Uterus (tissue), 4 donors: ENCODE results near the gene RGL3. TPM values are rescaled to one million over a fixed set of nuclear protein-coding genes. Genes with fewer than 3 reads are reported as not detected.
A peak's percentile ranks its signal among the peaks of the same experiment; 100 is the strongest.

Experiments used
- DNase-seq, 2 donors: peaks; one replicate each; pipeline ENCODE4 v3.0.0-alpha.2; 2019 to 2020
- H3K27ac ChIP-seq, 2 donors: fragments of 200-600 bp; sonication (generic); 1 replicate in 1 of 2; 2 replicates in 1 of 2; pipeline ENCODE4 v1.5.1; 2016 to 2018
- H3K27me3 ChIP-seq, 2 donors: fragments of 200-600 bp; sonication (generic); one replicate each; pipeline ENCODE4 v1.5.1; 2018 to 2019; ENCODE audit warnings: control low read depth in 1 of 2
- H3K36me3 ChIP-seq, 2 donors: fragments of 200-600 bp; sonication (generic); one replicate each; pipeline ENCODE4 v1.5.1; 2019; ENCODE audit warnings: control low read depth in 1 of 2
- H3K4me1 ChIP-seq, 2 donors: fragments of 200-600 bp; sonication (generic); one replicate each; pipeline ENCODE4 v1.5.1; 2018 to 2019; ENCODE audit warnings: control low read depth in 1 of 2
- H3K4me3 ChIP-seq, 2 donors: fragments of 200-600 bp; sonication (generic); 1 replicate in 1 of 2; 2 replicates in 1 of 2; pipeline ENCODE4 v1.5.1; 2018 to 2019; ENCODE audit warnings: mild to moderate bottlenecking in 1 of 2
- H3K9me3 ChIP-seq, 2 donors: fragments of 200-600 bp; sonication (generic); one replicate each; pipeline ENCODE4 v1.5.1; 2019; ENCODE audit warnings: control low read depth in 1 of 2
- POLR2A ChIP-seq, 2 donors: fragments of 450-650 bp; IDR thresholded peaks; one replicate each; pipeline ENCODE4 v1.6.1; 2016; ENCODE audit warnings: antibody characterized with exemption in 2 of 2, mild to moderate bottlenecking in 1 of 2, moderate library complexity in 1 of 2
- intact Hi-C: fragments of 100-400 bp; cut with DNase I; formaldehyde crosslinking; loops from one replicate; pipeline ENCODE4 v1.15.1; 2023; ENCODE audit warnings: low total_unique reads
- total RNA-seq, 4 donors: library from RNA; depleted of rRNA in 3 of 4; stranded (reverse); fragments of >200 nt in 3 of 4; gene quantifications; one replicate each; pipeline versions ENCODE4 v1.1.0 to v1.2.4, GENCODE V29; 2014 to 2023
- TF ChIP-seq, protein P1 (sequence below), 4 experiments: fragments of 200-600 bp in 2 of 4; fragments of 450-650 bp in 2 of 4; sonication (generic) in 2 of 4; IDR thresholded peaks; one replicate each; pipeline ENCODE4 v1.5.1; 2016 to 2019; ENCODE audit warnings: antibody characterized with exemption in 4 of 4, mild to moderate bottlenecking in 2 of 4, moderate library complexity in 1 of 4
- donor health status: DM: yes; HTN: yes; CAD: no.

The RGL3 gene
- total RNA-seq, 4 donors from 2014 or later: 1.0 to 19.0 (median 13.2) TPM

- intact Hi-C loops: no loop called here
Observed at GRCh38 chr19:11448410-11448809, 29.3 kb upstream of the RGL3 start.

GRCh38 chr19:11447347-11448262 is 28.5 kb upstream of the RGL3 start:
- Histone ChIP-seq H3K4me3 (no peak overlapping the region), H3K27me3 (no peaks in the 10 kb centered on the region), H3K36me3 (no peaks in the 10 kb centered on the region), H3K27ac (no peak overlapping the region), H3K4me1 (peaks cover 0 to 5% of the 10 kb centered on the region in 2 donors), H3K9me3 (no peaks in the 10 kb centered on the region)
- intact Hi-C loops: no loop called here
- DNase-seq: no peak
- TF ChIP-seq, protein P1, sequence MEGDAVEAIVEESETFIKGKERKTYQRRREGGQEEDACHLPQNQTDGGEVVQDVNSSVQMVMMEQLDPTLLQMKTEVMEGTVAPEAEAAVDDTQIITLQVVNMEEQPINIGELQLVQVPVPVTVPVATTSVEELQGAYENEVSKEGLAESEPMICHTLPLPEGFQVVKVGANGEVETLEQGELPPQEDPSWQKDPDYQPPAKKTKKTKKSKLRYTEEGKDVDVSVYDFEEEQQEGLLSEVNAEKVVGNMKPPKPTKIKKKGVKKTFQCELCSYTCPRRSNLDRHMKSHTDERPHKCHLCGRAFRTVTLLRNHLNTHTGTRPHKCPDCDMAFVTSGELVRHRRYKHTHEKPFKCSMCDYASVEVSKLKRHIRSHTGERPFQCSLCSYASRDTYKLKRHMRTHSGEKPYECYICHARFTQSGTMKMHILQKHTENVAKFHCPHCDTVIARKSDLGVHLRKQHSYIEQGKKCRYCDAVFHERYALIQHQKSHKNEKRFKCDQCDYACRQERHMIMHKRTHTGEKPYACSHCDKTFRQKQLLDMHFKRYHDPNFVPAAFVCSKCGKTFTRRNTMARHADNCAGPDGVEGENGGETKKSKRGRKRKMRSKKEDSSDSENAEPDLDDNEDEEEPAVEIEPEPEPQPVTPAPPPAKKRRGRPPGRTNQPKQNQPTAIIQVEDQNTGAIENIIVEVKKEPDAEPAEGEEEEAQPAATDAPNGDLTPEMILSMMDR (IDR thresholded peaks at IDR 0.05): no peak
- no peak for TF ChIP-seq POLR2A (IDR thresholded peaks at IDR 0.05)

More at GRCh38 chr19:11448410-11448809, 29.3 kb upstream of the RGL3 start:
- TF ChIP-seq, protein P1 (IDR thresholded peaks at IDR 0.05): no peak
- no peak for TF ChIP-seq POLR2A (IDR thresholded peaks at IDR 0.05)
- DNase-seq: no peak
- Histone ChIP-seq H3K27me3 (no peaks in the 10 kb centered on the region), H3K9me3 (no peaks in the 10 kb centered on the region), H3K36me3 (no peaks in the 10 kb centered on the region), H3K4me3 (no peak overlapping the region), H3K27ac (no peak overlapping the region), H3K4me1 (peaks cover 0 to 5% of the 10 kb centered on the region in 2 donors)

DNA sequence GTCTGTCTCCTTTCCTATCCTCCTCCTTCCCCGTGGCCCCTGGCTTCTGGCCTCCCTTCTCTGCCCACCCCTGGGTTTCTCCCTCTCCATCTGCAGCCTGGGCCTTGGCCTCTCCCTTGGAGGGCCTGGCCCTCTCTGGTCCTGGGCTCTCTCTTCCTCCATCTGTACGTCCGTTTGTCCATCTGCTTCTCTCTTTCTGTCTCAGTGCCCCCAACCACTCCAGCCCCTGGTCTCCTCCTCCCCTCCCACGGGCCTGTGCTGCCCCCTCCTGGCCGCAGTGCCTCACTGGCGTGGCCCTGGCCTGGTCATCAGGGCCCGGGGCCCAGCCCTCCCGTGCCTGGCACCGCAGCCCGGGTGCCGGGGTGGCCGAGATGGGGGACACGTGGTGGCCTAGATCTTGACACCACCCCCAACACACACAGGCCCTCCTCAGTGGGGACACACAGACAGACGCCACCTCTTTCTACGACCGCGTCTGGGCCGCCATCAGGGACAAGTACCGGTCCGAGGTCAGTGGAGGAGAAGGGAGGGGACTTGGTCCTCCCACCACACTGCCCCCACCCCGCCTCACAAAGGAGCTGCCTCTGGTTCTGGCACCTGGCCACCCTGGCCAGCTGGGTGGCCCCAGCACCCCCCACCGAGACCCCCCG is 27.7 kb upstream of the RGL3 start:
- H3K27ac ChIP-seq: no peak overlapping the region
- TF ChIP-seq, protein P1 (IDR thresholded peaks at IDR 0.05): peak; percentile 40 to 75 (median 66)
- TF ChIP-seq POLR2A (IDR thresholded peaks at IDR 0.05): no peak

GRCh38 chr19:11446271-11446651 is 27.1 kb upstream of the RGL3 start:
- no peaks in the 10 kb centered on the region for H3K36me3 ChIP-seq
- no peaks in the 10 kb centered on the region for H3K9me3 ChIP-seq
- no peak overlapping the region for H3K4me3 ChIP-seq
- DNase-seq: no peak
- H3K27ac ChIP-seq: no peak overlapping the region
- H3K27me3 ChIP-seq: no peaks in the 10 kb centered on the region
- intact Hi-C loops: no loop called here
- no peak for TF ChIP-seq POLR2A (IDR thresholded peaks at IDR 0.05)
- TF ChIP-seq, protein P1 (IDR thresholded peaks at IDR 0.05): no peak
- no peaks in the 10 kb centered on the region for H3K4me1 ChIP-seq

More for the DNA sequence above, 27.7 kb upstream of the RGL3 start:
- Histone ChIP-seq H3K36me3 (no peaks in the 10 kb centered on the region), H3K4me1 (peaks cover 0 to 4% of the 10 kb centered on the region in 2 donors), H3K27me3 (no peaks in the 10 kb centered on the region), H3K4me3 (no peak overlapping the region), H3K9me3 (no peaks in the 10 kb centered on the region)
- intact Hi-C loops: no loop called here
- peak in 1 of 2 donors; percentile 52 for DNase-seq

GRCh38 chr19:11445141-11445540 is 26.0 kb upstream of the RGL3 start:
- H3K36me3 ChIP-seq: no peaks in the 10 kb centered on the region
- intact Hi-C loops: no loop called here

More at GRCh38 chr19:11445141-11445540, 26.0 kb upstream of the RGL3 start:
- DNase-seq: no peak
- no peak overlapping the region for H3K4me3 ChIP-seq
- no peaks in the 10 kb centered on the region for H3K27me3 ChIP-seq
- no peak for TF ChIP-seq POLR2A (IDR thresholded peaks at IDR 0.05)
- no peaks in the 10 kb centered on the region for H3K4me1 ChIP-seq
- H3K9me3 ChIP-seq: no peaks in the 10 kb centered on the region
- no peak overlapping the region for H3K27ac ChIP-seq
